GM21529 (cell line): ENCODE measurements around the gene MCF2L.

ENCODE experiments used
- ATAC-seq: cut with Tn5 transposase; IDR thresholded peaks from one replicate; pipeline ENCODE4 v1.9.1; 2021; ENCODE audit not compliant: unreplicated experiment

MCF2L gene

GRCh38 chr13:113122550-113123225 lies 153.7 kb downstream of the MCF2L start, which contains the start of gene F10:
F10 (plus strand) TSS chr13:113122799; CDS start chr13:113122856, 57 bp downstream.
- no peak for ATAC-seq

- ATAC-seq, result no peak
These were observed 154.5 kb downstream of the MCF2L start for GRCh38 chr13:113123226-113124201.

- ATAC-seq, result no peak
These were observed 155.4 kb downstream of the MCF2L start for GRCh38 chr13:113124211-113124970.

GRCh38 chr13:113125506-113126264 lies 156.7 kb downstream of the MCF2L start:
- no peak for ATAC-seq

GRCh38 chr13:113126265-113127150 lies 157.5 kb downstream of the MCF2L start:
- ATAC-seq, result no peak

GRCh38 chr13:113129480-113129879 lies 160.5 kb downstream of the MCF2L start:
- ATAC-seq, result no peak

- no peak for ATAC-seq
These were observed 161.1 kb downstream of the MCF2L start for GRCh38 chr13:113129921-113130750.

GRCh38 chr13:113135281-113135760 lies 166.3 kb downstream of the MCF2L start:
- no peak for ATAC-seq

- ATAC-seq, result no peak
These were observed 168.8 kb downstream of the MCF2L start for GRCh38 chr13:113137691-113138298.

- no peak for ATAC-seq
These were observed 170.0 kb downstream of the MCF2L start for GRCh38 chr13:113138792-113139551.

GRCh38 chr13:113139577-113139976 lies 170.6 kb downstream of the MCF2L start:
- no peak for ATAC-seq

GRCh38 chr13:113140677-113141600 lies 171.9 kb downstream of the MCF2L start:
- ATAC-seq, result no peak

- no peak for ATAC-seq
These were observed 172.6 kb downstream of the MCF2L start for GRCh38 chr13:113141601-113141970.

- no peak for ATAC-seq
These were observed 173.9 kb downstream of the MCF2L start for GRCh38 chr13:113142876-113143275.

GRCh38 chr13:113143466-113144254 lies 174.6 kb downstream of the MCF2L start:
- ATAC-seq, result no peak

- no peak for ATAC-seq
These were observed 175.2 kb downstream of the MCF2L start for GRCh38 chr13:113144255-113144629.
